ENCODE data around the gene ASXL2. TPM values are rescaled to one million over a fixed set of nuclear protein-coding genes. Genes with fewer than 3 reads are reported as not detected.
"Not testable (repeated sequence)": the region's sequence is repeated elsewhere in the genome, so short reads cannot be mapped to it uniquely, and the experiment has no call there.

The ASXL2 gene
- total RNA-seq, 1 experiment from 2014 or later, result 34.5 TPM

- Histone ChIP-seq H3K9me3 (ENCODE audit: insufficient read depth, low read depth) (no peaks in the 10 kb centered on the region), H3K4me2 (no peak overlapping the region), H3K27ac (no peak overlapping the region), H3K27me3 (ENCODE audit: insufficient read depth, low read depth) (no peaks in the 10 kb centered on the region), H3K36me3 (ENCODE audit: low read depth) (0 out of 2 replicates have a peak, but pooled peaks cover 7% of the 10 kb centered on the region), H4K20me1 (ENCODE audit: insufficient read depth) (no peaks in the 10 kb centered on the region; the same call in 1 of the 2 replicates), H3K79me2 (ENCODE audit: low read depth) (peaks cover 14% of the 10 kb centered on the region; the same call in 1 of the 2 replicates), H3K4me3 (no peak overlapping the region), H2AFZ (no peak overlapping the region), H3F3A (ENCODE audit: insufficient read depth, low read depth) (0 out of 2 replicates have a peak, but pooled peaks cover 9% of the 10 kb centered on the region), H3K9me2 (ENCODE audit: insufficient read depth) (no peaks in the 10 kb centered on the region), H3K4me1 (replicated peaks; ENCODE audit: insufficient read depth) (peaks cover 16% of the 10 kb centered on the region)
- BruUV-seq (replicated peaks), result no TSS peak
- ChIA-PET CTCF (no interaction called here), POLR2A (ENCODE audit: unreplicated experiment) (interaction anchor here (0.7 kb wide), 1 partner anchor 31 kb away, joined by 4 read pairs; no protein-coding TSS in a partner anchor)
- no peak for DNase-seq
- no peak for TF ChIP-seq EZH2 (IDR thresholded peaks at IDR 0.05; ENCODE audit: low read depth)
- TF ChIP-seq CTCF (conservative IDR thresholded peaks at IDR 0.05), result no peak
- intact Hi-C loops (cut with micrococcal nuclease; ENCODE audit: unreplicated experiment), result no loop called here
Observed at GRCh38 chr2:25831746-25832449, 46.4 kb downstream of the ASXL2 start.

GRCh38 chr2:25829828-25830227, 48.5 kb downstream of the ASXL2 start:
- H3K9me2 ChIP-seq (ENCODE audit: insufficient read depth), result no peaks in the 10 kb centered on the region
- H3K27me3 ChIP-seq (ENCODE audit: insufficient read depth, low read depth), result no peaks in the 10 kb centered on the region
- intact Hi-C loops (cut with micrococcal nuclease; ENCODE audit: unreplicated experiment), result no loop called here
- POLR2A ChIA-PET (ENCODE audit: unreplicated experiment), result interaction anchor here (0.6 kb wide), 1 partner anchor 177 kb away, joined by 3 read pairs; no protein-coding TSS in a partner anchor
- H3K4me1 ChIP-seq (replicated peaks; ENCODE audit: insufficient read depth), result peaks cover 16% of the 10 kb centered on the region
- TF ChIP-seq CTCF (conservative IDR thresholded peaks at IDR 0.05), result no peak
- no peak for TF ChIP-seq EZH2 (IDR thresholded peaks at IDR 0.05; ENCODE audit: low read depth)
- 0 out of 2 replicates have a peak, but pooled peaks cover 7% of the 10 kb centered on the region for H3K36me3 ChIP-seq (ENCODE audit: low read depth)
- no peak overlapping the region for H3K27ac ChIP-seq
- no peak overlapping the region for H3K4me3 ChIP-seq
- peaks cover 14% of the 10 kb centered on the region; the same call in 1 of the 2 replicates for H3K79me2 ChIP-seq (ENCODE audit: low read depth)
- no peak overlapping the region for H2AFZ ChIP-seq
- no peaks in the 10 kb centered on the region for H4K20me1 ChIP-seq (ENCODE audit: insufficient read depth)
- peak overlapping the region; percentile 53 for H3K4me2 ChIP-seq
- CTCF ChIA-PET, result no interaction called here
- H3F3A ChIP-seq (ENCODE audit: insufficient read depth, low read depth), result 0 out of 2 replicates have a peak, but pooled peaks cover 9% of the 10 kb centered on the region
- H3K9me3 ChIP-seq (ENCODE audit: insufficient read depth, low read depth), result no peaks in the 10 kb centered on the region
- BruUV-seq (replicated peaks), result no TSS peak
- no peak for DNase-seq

- H3K79me2 ChIP-seq (ENCODE audit: low read depth), result peaks cover 12% of the 10 kb centered on the region; the same call in 1 of the 2 replicates
- no peaks in the 10 kb centered on the region for H3K27me3 ChIP-seq (ENCODE audit: insufficient read depth, low read depth)
- no peak overlapping the region for H2AFZ ChIP-seq
- H3K4me1 ChIP-seq (replicated peaks; ENCODE audit: insufficient read depth), result peaks cover 16% of the 10 kb centered on the region
- no TSS peak for BruUV-seq (replicated peaks)
- no peaks in the 10 kb centered on the region for H3K9me3 ChIP-seq (ENCODE audit: insufficient read depth, low read depth)
- H4K20me1 ChIP-seq (ENCODE audit: insufficient read depth), result no peaks in the 10 kb centered on the region
- H3K4me3 ChIP-seq, result no peak overlapping the region
- peak overlapping the region; percentile 53 for H3K4me2 ChIP-seq
- peak in 1 of 2 experiments; percentile 51 for DNase-seq
- no peaks in the 10 kb centered on the region for H3K9me2 ChIP-seq (ENCODE audit: insufficient read depth)
- 0 out of 2 replicates have a peak overlapping the region, but pooled peaks have one; percentile 3 for H3K27ac ChIP-seq
- intact Hi-C loops (cut with micrococcal nuclease; ENCODE audit: unreplicated experiment), result no loop called here
- H3F3A ChIP-seq (ENCODE audit: insufficient read depth, low read depth), result peaks cover 12% of the 10 kb centered on the region; the same call in 1 of the 2 replicates
- POLR2A ChIA-PET (ENCODE audit: unreplicated experiment), result interaction anchor here (0.6 kb wide), 1 partner anchor 176 kb away, joined by 3 read pairs; no protein-coding TSS in a partner anchor
- TF ChIP-seq CTCF (conservative IDR thresholded peaks at IDR 0.05) (no peak), EZH2 (IDR thresholded peaks at IDR 0.05; ENCODE audit: low read depth) (no peak)
- 0 out of 2 replicates have a peak, but pooled peaks cover 7% of the 10 kb centered on the region for H3K36me3 ChIP-seq (ENCODE audit: low read depth)
- CTCF ChIA-PET, result no interaction called here
Observed at GRCh38 chr2:25829377-25829704, 48.9 kb downstream of the ASXL2 start.

GRCh38 chr2:25828532-25829376, 49.5 kb downstream of the ASXL2 start:
- H4K20me1 ChIP-seq (ENCODE audit: insufficient read depth); H3K36me3 ChIP-seq (ENCODE audit: low read depth); H2AFZ ChIP-seq; H3K9me3 ChIP-seq (ENCODE audit: insufficient read depth, low read depth); DNase-seq; BruUV-seq (replicated peaks); H3K4me3 ChIP-seq; H3K9me2 ChIP-seq (ENCODE audit: insufficient read depth); CTCF ChIA-PET; intact Hi-C loops (cut with micrococcal nuclease; ENCODE audit: unreplicated experiment); H3K27me3 ChIP-seq (ENCODE audit: insufficient read depth, low read depth): not testable (repeated sequence)
- POLR2A ChIA-PET (ENCODE audit: unreplicated experiment), result interaction anchor here (0.6 kb wide), 1 partner anchor 176 kb away, joined by 3 read pairs; no protein-coding TSS in a partner anchor
- Histone ChIP-seq H3K4me2 (peak overlapping the region; percentile 53), H3K4me1 (replicated peaks; ENCODE audit: insufficient read depth) (peaks cover 16% of the 10 kb centered on the region), H3K27ac (0 out of 2 replicates have a peak overlapping the region, but pooled peaks have one; percentile 3), H3F3A (ENCODE audit: insufficient read depth, low read depth) (peaks cover 13% of the 10 kb centered on the region; the same call in 1 of the 2 replicates), H3K79me2 (ENCODE audit: low read depth) (peaks cover 12% of the 10 kb centered on the region; the same call in 1 of the 2 replicates)

Data from PC-9 (cell line).